ENCODE results near the gene RHOB.

DNA sequence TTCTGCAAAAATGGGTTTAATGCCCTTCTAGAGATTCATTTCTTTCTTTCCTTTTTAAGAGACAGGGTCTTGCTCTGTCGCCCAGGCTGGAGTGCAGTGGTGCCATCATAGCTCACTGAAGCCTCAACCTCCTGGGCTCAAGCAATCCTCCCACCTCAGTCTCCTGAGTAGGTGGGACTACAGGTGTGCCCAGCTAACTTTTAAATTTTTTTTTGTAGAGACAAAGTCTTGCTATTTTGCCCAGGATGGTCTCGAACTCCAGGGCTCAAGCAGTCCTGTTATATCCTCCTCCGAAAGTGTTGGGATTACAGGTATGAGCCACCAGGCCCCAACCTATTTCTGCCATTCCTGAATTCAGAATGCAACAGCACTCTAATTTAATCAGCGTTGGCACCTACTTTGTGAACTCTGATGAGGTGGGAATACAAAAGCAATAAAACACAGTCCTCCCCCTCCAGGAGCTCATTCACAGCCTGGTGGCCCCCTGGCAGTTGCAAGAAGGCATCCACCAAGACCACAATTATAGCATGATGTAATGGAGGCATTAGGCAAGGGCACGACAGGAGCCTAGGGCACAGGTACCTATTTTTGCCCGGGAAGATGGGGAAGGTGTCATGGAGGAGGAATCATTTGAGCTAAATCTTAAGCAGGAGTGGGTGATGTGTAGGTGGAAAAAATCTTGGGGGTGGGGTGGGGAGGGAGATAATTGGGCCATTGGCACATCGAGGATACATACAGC, 5.1 kb downstream of the RHOB start:
- TF ChIP-seq, protein P1, sequence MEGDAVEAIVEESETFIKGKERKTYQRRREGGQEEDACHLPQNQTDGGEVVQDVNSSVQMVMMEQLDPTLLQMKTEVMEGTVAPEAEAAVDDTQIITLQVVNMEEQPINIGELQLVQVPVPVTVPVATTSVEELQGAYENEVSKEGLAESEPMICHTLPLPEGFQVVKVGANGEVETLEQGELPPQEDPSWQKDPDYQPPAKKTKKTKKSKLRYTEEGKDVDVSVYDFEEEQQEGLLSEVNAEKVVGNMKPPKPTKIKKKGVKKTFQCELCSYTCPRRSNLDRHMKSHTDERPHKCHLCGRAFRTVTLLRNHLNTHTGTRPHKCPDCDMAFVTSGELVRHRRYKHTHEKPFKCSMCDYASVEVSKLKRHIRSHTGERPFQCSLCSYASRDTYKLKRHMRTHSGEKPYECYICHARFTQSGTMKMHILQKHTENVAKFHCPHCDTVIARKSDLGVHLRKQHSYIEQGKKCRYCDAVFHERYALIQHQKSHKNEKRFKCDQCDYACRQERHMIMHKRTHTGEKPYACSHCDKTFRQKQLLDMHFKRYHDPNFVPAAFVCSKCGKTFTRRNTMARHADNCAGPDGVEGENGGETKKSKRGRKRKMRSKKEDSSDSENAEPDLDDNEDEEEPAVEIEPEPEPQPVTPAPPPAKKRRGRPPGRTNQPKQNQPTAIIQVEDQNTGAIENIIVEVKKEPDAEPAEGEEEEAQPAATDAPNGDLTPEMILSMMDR (conservative IDR thresholded peaks at IDR 0.05) = no peak
- no peak for TF ChIP-seq ZFX (IDR thresholded peaks at IDR 0.05)

All from C4-2B (cell line).